HCT116 (cell line): Measurements from ENCODE around the gene MUSTN1. TPM values are rescaled to one million over a fixed set of nuclear protein-coding genes. Genes with fewer than 3 reads are reported as not detected.

Source experiments
- ATAC-seq: fragments of 200-7000 bp; cut with Tn5 transposase; 2 replicates; pipeline ENCODE4 v1.9.1; 2020; ENCODE audit warnings: mild to moderate bottlenecking, moderate library complexity
- BruUV-seq: library from RNA; stranded (reverse); fragments of 400-500 nt; replicated peaks from 2 replicates; lab custom pipeline; 2021; lab: Mats Ljungman, UMichigan
- CTCF ChIA-PET: fragments of 300-600 bp; sonication (Branson Sonifier 250); formaldehyde crosslinking; loops from one replicate; lab custom pipeline; 2021; ENCODE audit warnings: antibody characterized with exemption; lab: Charles Lee
- POLR2A ChIA-PET: fragments of 300-600, 350-600 bp; sonication (Branson Sonifier 250); formaldehyde crosslinking; loops from one replicate; lab custom pipeline; 2021; ENCODE audit warnings: antibody characterized with exemption; lab: Charles Lee
- RAD21 ChIA-PET, 2 experiments: fragments of 300-600 bp; sonication (Branson Sonifier 250); formaldehyde crosslinking; loops; one replicate each; lab custom pipeline; 2023; ENCODE audit warnings: low total read pairs in 2 of 2; ENCODE audit not compliant: uncharacterized antibody in 2 of 2, unreplicated experiment in 2 of 2, low non-redundant PET in 1 of 2; lab: Charles Lee
- DNase-seq: peaks from one replicate; pipeline ENCODE4 v3.0.0-alpha.2; 2010; ENCODE audit warnings: low read depth, low spot score
- H2AFZ ChIP-seq: fragments of 200-600 bp; shearing (Covaris generic), sonication (generic); 2 replicates; pipeline ENCODE4 v1.6.1; 2017; ENCODE audit warnings: low read depth, mixed run types, mixed read lengths, antibody characterized with exemption, low read length; ENCODE audit not compliant: poor library complexity, severe bottlenecking
- H3K27ac ChIP-seq: 2 replicates; pipeline ENCODE4 v1.5.1; 2012; ENCODE audit warnings: low read depth, low read length
- H3K27me3 ChIP-seq: fragments of 200-600 bp; sonication (generic); 2 replicates; pipeline ENCODE4 v1.6.1; 2016; ENCODE audit warnings: mixed run types, low read length, mixed read lengths; ENCODE audit not compliant: insufficient read depth
- H3K36me3 ChIP-seq, 2 experiments: fragments of 200-500 bp in 1 of 2; fragments of 200-600 bp in 1 of 2; sonication (Bioruptor generic) in 1 of 2; sonication (generic) in 1 of 2; 2 replicates each; pipeline versions ENCODE4 v1.5.1 to v1.6.1; 2014 to 2016; ENCODE audit warnings: low read length in 2 of 2, inconsistent platforms in 1 of 2, mixed read lengths in 1 of 2, mixed run types in 1 of 2; ENCODE audit not compliant: insufficient read depth in 2 of 2, control insufficient read depth in 1 of 2
- H3K4me1 ChIP-seq, 2 experiments: fragments of 200-600 bp in 1 of 2; sonication (generic) in 1 of 2; 2 replicates each; pipeline versions ENCODE4 v1.5.1 to v1.6.1; 2012 to 2017; ENCODE audit warnings: low read length in 2 of 2, inconsistent platforms in 1 of 2, mild to moderate bottlenecking in 1 of 2, mixed read lengths in 1 of 2, mixed run types in 1 of 2, moderate library complexity in 1 of 2; ENCODE audit not compliant: insufficient read depth in 2 of 2, control insufficient read depth in 1 of 2
- H3K4me2 ChIP-seq: fragments of 200-600 bp; sonication (generic); 2 replicates; pipeline ENCODE4 v1.6.1; 2017; ENCODE audit warnings: mixed run types, low read length, mixed read lengths
- H3K4me3 ChIP-seq, 2 experiments: fragments of 200-600 bp in 1 of 2; sonication (generic) in 1 of 2; replicated peaks in 1 of 2; 2 replicates each; pipeline ENCODE4 v1.5.1; 2011 to 2016; ENCODE audit warnings: low read length in 2 of 2, control low read depth in 1 of 2, low read depth in 1 of 2, mild to moderate bottlenecking in 1 of 2, mixed read lengths in 1 of 2, mixed run types in 1 of 2
- H3K79me2 ChIP-seq: fragments of 200-600 bp; sonication (generic); 2 replicates; pipeline ENCODE4 v1.6.1; 2017; ENCODE audit warnings: mild to moderate bottlenecking, mixed run types, low read length, moderate library complexity, mixed read lengths; ENCODE audit not compliant: insufficient read depth
- H3K9ac ChIP-seq: fragments of 200-600 bp; sonication (generic); 2 replicates; pipeline ENCODE4 v1.6.1; 2016; ENCODE audit warnings: low read length, mixed read lengths
- H3K9me2 ChIP-seq: fragments of 200-600 bp; sonication (generic), shearing (Covaris generic); 2 replicates; pipeline ENCODE4 v1.6.1; 2017; ENCODE audit warnings: mixed run types, mild to moderate bottlenecking, moderate library complexity; ENCODE audit not compliant: insufficient read depth
- H3K9me3 ChIP-seq, 2 experiments: fragments of 200-500 bp in 1 of 2; fragments of 200-600 bp in 1 of 2; sonication (Bioruptor generic) in 1 of 2; sonication (generic) in 1 of 2; 2 replicates each; pipeline ENCODE4 v1.6.1; 2014 to 2017; ENCODE audit warnings: low read length in 2 of 2, mixed read lengths in 2 of 2, inconsistent platforms in 1 of 2, low read depth in 1 of 2, mild to moderate bottlenecking in 1 of 2, mixed run types in 1 of 2, moderate library complexity in 1 of 2; ENCODE audit not compliant: control insufficient read depth in 1 of 2, insufficient read depth in 1 of 2
- H4K20me1 ChIP-seq: fragments of 200-600 bp; sonication (generic), shearing (Covaris generic); 2 replicates; pipeline ENCODE4 v1.6.1; 2017; ENCODE audit warnings: mixed run types, mild to moderate bottlenecking, moderate library complexity; ENCODE audit not compliant: insufficient read depth
- CBX3 ChIP-seq: IDR thresholded peaks from 2 replicates; pipeline ENCODE4 v1.6.1; 2012; ENCODE audit warnings: low read depth
- CEBPB ChIP-seq: IDR thresholded peaks from 2 replicates; pipeline ENCODE4 v1.6.1; 2012; ENCODE audit warnings: low read depth
- CTCF ChIP-seq, 3 experiments: fragments of 200-600 bp in 1 of 3; sonication (generic) in 1 of 3; IDR thresholded peaks in 2 of 3; conservative IDR thresholded peaks in 1 of 3; 2 replicates each; pipeline ENCODE4 v1.5.1; 2012 to 2017; ENCODE audit warnings: low read depth in 2 of 3, low read length in 2 of 3, antibody characterized with exemption in 1 of 3, borderline replicate concordance in 1 of 3, control low read depth in 1 of 3, mild to moderate bottlenecking in 1 of 3, mixed read lengths in 1 of 3, mixed run types in 1 of 3, moderate library complexity in 1 of 3; ENCODE audit not compliant: insufficient read depth in 1 of 3
- EGR1 ChIP-seq: IDR thresholded peaks from 2 replicates; pipeline ENCODE4 v1.6.1; 2012; ENCODE audit warnings: low read depth
- ELF1 ChIP-seq: IDR thresholded peaks from 2 replicates; pipeline ENCODE4 v1.6.1; 2012; ENCODE audit warnings: low read depth, borderline replicate concordance
- EZH2phosphoT487 ChIP-seq: fragments of 200-600 bp; IDR thresholded peaks from 2 replicates; pipeline ENCODE4 v1.6.1; 2018; ENCODE audit warnings: antibody characterized with exemption, borderline replicate concordance
- FOSL1 ChIP-seq: IDR thresholded peaks from 2 replicates; pipeline ENCODE4 v1.6.1; 2012; ENCODE audit warnings: low read depth
- JUND ChIP-seq: IDR thresholded peaks from 2 replicates; pipeline ENCODE4 v1.6.1; 2012
- POLR2AphosphoS5 ChIP-seq: IDR thresholded peaks from 2 replicates; pipeline ENCODE4 v1.6.1; 2011; ENCODE audit warnings: mild to moderate bottlenecking, low read depth, low read length, moderate library complexity
- RAD21 ChIP-seq: IDR thresholded peaks from 2 replicates; pipeline ENCODE4 v1.6.1; 2012; ENCODE audit warnings: low read depth, mild to moderate bottlenecking
- REST ChIP-seq: IDR thresholded peaks from 2 replicates; pipeline ENCODE4 v1.6.1; 2012; ENCODE audit warnings: low read depth
- SIN3A ChIP-seq: IDR thresholded peaks from 2 replicates; pipeline ENCODE4 v1.6.1; 2012; ENCODE audit warnings: low read depth
- SP1 ChIP-seq: IDR thresholded peaks from 2 replicates; pipeline ENCODE4 v1.6.1; 2012; ENCODE audit warnings: low read depth
- SRF ChIP-seq: IDR thresholded peaks from 2 replicates; pipeline ENCODE4 v1.6.1; 2012; ENCODE audit warnings: low read depth
- YY1 ChIP-seq: IDR thresholded peaks from 2 replicates; pipeline ENCODE4 v1.6.1; 2011; ENCODE audit warnings: low read length, low read depth, moderate library complexity, mild to moderate bottlenecking; ENCODE audit not compliant: insufficient replicate concordance; ENCODE audit errors: extremely low read depth
- ZBTB33 ChIP-seq: IDR thresholded peaks from 2 replicates; pipeline ENCODE4 v1.6.1; 2011; ENCODE audit warnings: mild to moderate bottlenecking, low read length, moderate library complexity; ENCODE audit not compliant: insufficient replicate concordance; ENCODE audit errors: extremely low read depth
- ZFX ChIP-seq: fragments of 450-650 bp; IDR thresholded peaks from 2 replicates; pipeline ENCODE4 v1.6.1; 2017
- ZNF274 ChIP-seq: fragments of 200-500 bp; sonication (Bioruptor generic); IDR thresholded peaks from 2 replicates; pipeline ENCODE4 v1.6.1; 2014; ENCODE audit warnings: mild to moderate bottlenecking, low read depth, low read length, inconsistent platforms
- intact Hi-C: fragments of 100-400 bp; cut with micrococcal nuclease; formaldehyde crosslinking; loops from 2 replicates; pipeline ENCODE4 v1.10.0; 2022
- total RNA-seq: library from RNA; stranded (reverse); gene quantifications from one replicate; pipeline ENCODE4 v1.2.1, GENCODE V29; 2021; ENCODE audit not compliant: unreplicated experiment
- TF ChIP-seq, protein P1 (sequence below): IDR thresholded peaks from 2 replicates; pipeline ENCODE4 v1.6.1; 2012
- TF ChIP-seq, protein P2 (sequence below): IDR thresholded peaks from 2 replicates; pipeline ENCODE4 v1.6.1; 2012

Gene MUSTN1
- total RNA-seq, 1 experiment from 2014 or later: 0.44 TPM

DNA sequence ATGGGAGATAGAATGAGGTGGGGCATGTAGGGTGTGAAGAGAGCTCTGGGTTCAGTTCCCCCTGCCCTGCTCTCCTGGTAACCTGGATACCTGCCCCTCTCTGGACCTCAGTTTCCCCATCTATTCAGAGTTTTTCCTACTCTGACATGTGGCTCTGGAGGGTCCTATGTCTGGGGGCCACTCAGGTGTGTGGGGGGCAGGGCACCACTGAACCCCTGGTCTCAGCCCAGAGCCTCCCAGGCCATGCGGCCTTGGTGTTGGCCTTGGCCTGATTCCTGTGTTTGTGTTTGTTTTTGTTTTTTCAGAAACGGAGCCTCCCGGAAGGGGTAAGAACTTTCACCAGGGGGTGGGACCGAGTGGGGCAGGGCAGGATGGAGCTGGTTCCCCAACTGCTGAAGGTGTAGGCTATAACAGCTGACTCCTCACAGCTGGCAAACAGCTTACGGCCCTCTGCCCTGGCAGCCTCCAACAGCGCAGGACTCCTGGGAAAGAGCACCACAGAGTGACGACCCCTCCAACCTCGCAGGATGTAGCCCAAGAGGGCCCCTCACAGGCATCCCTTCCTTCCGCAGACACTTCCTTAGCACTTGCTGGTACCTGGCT, 39.4 kb downstream of the MUSTN1 start:
- no peak for ATAC-seq
- no peaks in the 10 kb centered on the region for H3K36me3 ChIP-seq
- POLR2A ChIA-PET: no interaction called here
- no peak overlapping the region for H3K27ac ChIP-seq
- TF ChIP-seq FOSL1: no peak
- no peak for TF ChIP-seq CEBPB
- TF ChIP-seq POLR2AphosphoS5: no peak
- no peak for TF ChIP-seq EGR1
- TF ChIP-seq, protein P1, sequence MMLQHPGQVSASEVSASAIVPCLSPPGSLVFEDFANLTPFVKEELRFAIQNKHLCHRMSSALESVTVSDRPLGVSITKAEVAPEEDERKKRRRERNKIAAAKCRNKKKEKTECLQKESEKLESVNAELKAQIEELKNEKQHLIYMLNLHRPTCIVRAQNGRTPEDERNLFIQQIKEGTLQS: no peak
- TF ChIP-seq ZNF274: no peak
- TF ChIP-seq SP1: no peak
- no peak for TF ChIP-seq ELF1
- TF ChIP-seq JUND: no peak
- TF ChIP-seq RAD21: no peak
- TF ChIP-seq CBX3: no peak
- TF ChIP-seq EZH2phosphoT487: no peak
- TF ChIP-seq SIN3A: no peak
- no peak for TF ChIP-seq ZBTB33
- no peak for TF ChIP-seq SRF
- TF ChIP-seq REST: no peak
- no peak for TF ChIP-seq ZFX
- TF ChIP-seq, protein P2, sequence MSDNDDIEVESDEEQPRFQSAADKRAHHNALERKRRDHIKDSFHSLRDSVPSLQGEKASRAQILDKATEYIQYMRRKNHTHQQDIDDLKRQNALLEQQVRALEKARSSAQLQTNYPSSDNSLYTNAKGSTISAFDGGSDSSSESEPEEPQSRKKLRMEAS: no peak
- TF ChIP-seq CTCF (IDR thresholded peaks at IDR 0.05 in 2 of 3, conservative IDR thresholded peaks at IDR 0.05 in 1 of 3; ENCODE audit: borderline replicate concordance in 1 of 3, insufficient read depth in 1 of 3, low read depth in 2 of 3, low read length in 2 of 3): no peak
- TF ChIP-seq YY1: no peak
- H3K4me3 ChIP-seq: no peak overlapping the region
- no peaks in the 10 kb centered on the region for H3K9me3 ChIP-seq
- intact Hi-C loops: no loop called here
- BruUV-seq: no TSS peak
- no peaks in the 10 kb centered on the region for H3K9me2 ChIP-seq
- H2AFZ ChIP-seq: no peak overlapping the region
- H4K20me1 ChIP-seq: no peaks in the 10 kb centered on the region
- no peaks in the 10 kb centered on the region for H3K27me3 ChIP-seq
- no peak overlapping the region for H3K9ac ChIP-seq
- no peaks in the 10 kb centered on the region for H3K79me2 ChIP-seq
- H3K4me1 ChIP-seq: peaks cover 0 to 7% of the 10 kb centered on the region in 2 experiments; a peak in 1 of 4 replicates
- no peak overlapping the region for H3K4me2 ChIP-seq
- RAD21 ChIA-PET: no interaction called here
- CTCF ChIA-PET: no interaction called here
- DNase-seq: no peak
